K562 (cell line): ENCODE data around the gene TANC1. TPM values are rescaled to one million over a fixed set of nuclear protein-coding genes. Genes with fewer than 3 reads are reported as not detected.

Source experiments
- ATAC-seq: fragments of 200-7000 bp; cut with Tn5 transposase; 3 replicates; pipeline ENCODE4 v1.9.1; 2020; ENCODE audit warnings: moderate library complexity
- BruUV-seq: library from RNA; stranded (reverse); fragments of 400-500 nt; replicated peaks from 2 replicates; lab custom pipeline; 2021; lab: Mats Ljungman, UMichigan
- CTCF ChIA-PET: fragments of 300-600 bp; formaldehyde crosslinking; extraction: SDS; loops from one replicate; lab custom pipeline; 2021; ENCODE audit warnings: low intra/inter-chr PET ratio; lab: Yijun Ruan, JAX
- POLR2A ChIA-PET: fragments of 300-600, 350-650 bp; sonication (Branson Sonifier 250); formaldehyde crosslinking; extraction: SDS; loops from one replicate; lab custom pipeline; 2021; ENCODE audit warnings: antibody characterized with exemption, inconsistent platforms; lab: Yijun Ruan, JAX
- DNase-seq, 4 experiments: peaks; one replicate each; pipeline versions ENCODE4 v3.0.0 to v3.0.0-alpha.2; 2011 to 2018; ENCODE audit warnings: low spot score in 3 of 4, mixed read lengths in 3 of 4; ENCODE audit errors: extremely low read depth in 1 of 4
- FAIRE-seq: peaks from 2 replicates; lab custom pipeline; 2011; peaks lifted over from hg19 to GRCh38; lab: Jason Lieb, UNC
- H2AFZ ChIP-seq: 2 replicates; pipeline ENCODE4 v1.6.0; 2011; ENCODE audit warnings: low read depth, low read length, control low read depth, inconsistent platforms
- H3K27ac ChIP-seq: fragments of 200-600 bp; 3 replicates; pipeline ENCODE4 v1.8.0; 2011; ENCODE audit warnings: low read depth, mild to moderate bottlenecking, control low read depth, inconsistent platforms, low read length, moderate library complexity, mixed read lengths; ENCODE audit errors: extremely low read depth
- H3K27me3 ChIP-seq, 2 experiments: fragments of 300-600 bp in 1 of 2; 2 replicates in 1 of 2; 3 replicates in 1 of 2; pipeline versions ENCODE4 v1.6.0 to v1.8.0; 2011; ENCODE audit warnings: inconsistent platforms in 2 of 2, low read length in 2 of 2, mild to moderate bottlenecking in 1 of 2, mixed read lengths in 1 of 2, moderate library complexity in 1 of 2; ENCODE audit not compliant: control insufficient read depth in 2 of 2, insufficient read depth in 2 of 2
- H3K36me3 ChIP-seq: fragments of 300-600 bp; 3 replicates; pipeline ENCODE4 v1.8.0; 2011; ENCODE audit warnings: mild to moderate bottlenecking, low read length, inconsistent platforms; ENCODE audit not compliant: control insufficient read depth, insufficient read depth
- H3K4me1 ChIP-seq, 2 experiments: fragments of 200-600 bp in 1 of 2; replicated peaks in 1 of 2; 2 replicates in 1 of 2; 3 replicates in 1 of 2; pipeline versions ENCODE4 v1.5.1 to v1.8.0; 2011; ENCODE audit warnings: inconsistent platforms in 2 of 2, low read length in 2 of 2, mild to moderate bottlenecking in 1 of 2, mixed read lengths in 1 of 2, moderate library complexity in 1 of 2; ENCODE audit not compliant: control insufficient read depth in 2 of 2, insufficient read depth in 2 of 2
- H3K4me2 ChIP-seq: 2 replicates; pipeline ENCODE4 v1.6.1; 2011; ENCODE audit warnings: low read length, control low read depth, inconsistent platforms, mixed read lengths; ENCODE audit not compliant: insufficient read depth
- H3K4me3 ChIP-seq: fragments of 200-600 bp; sonication (generic), shearing (Covaris generic); 2 replicates; pipeline ENCODE4 v1.5.1; 2016; ENCODE audit warnings: control low read depth, inconsistent platforms
- H3K79me2 ChIP-seq: fragments of 200-600 bp; 3 replicates; pipeline ENCODE4 v1.8.0; 2011; ENCODE audit warnings: low read length, inconsistent platforms; ENCODE audit not compliant: control insufficient read depth, insufficient read depth
- H3K9ac ChIP-seq, 2 experiments: 2 replicates each; pipeline versions ENCODE4 v1.6.0 to v1.6.1; 2011; ENCODE audit warnings: low read depth in 2 of 2, low read length in 2 of 2, control low read depth in 1 of 2, inconsistent platforms in 1 of 2, mild to moderate bottlenecking in 1 of 2, mixed read lengths in 1 of 2; ENCODE audit not compliant: insufficient read depth in 1 of 2
- H3K9me1 ChIP-seq: one replicate; pipeline ENCODE4 v1.6.0; 2011; ENCODE audit warnings: inconsistent platforms, mild to moderate bottlenecking, low read length, moderate library complexity; ENCODE audit not compliant: control insufficient read depth, insufficient read depth
- H3K9me3 ChIP-seq: replicated peaks from 2 replicates; pipeline ENCODE4 v1.5.1; 2011; ENCODE audit warnings: low read depth, low read length, inconsistent platforms; ENCODE audit not compliant: control insufficient read depth, insufficient read depth
- H4K20me1 ChIP-seq: replicated peaks from 2 replicates; pipeline ENCODE4 v1.6.1; 2011; ENCODE audit warnings: low read length, inconsistent platforms, mixed read lengths; ENCODE audit not compliant: control insufficient read depth, insufficient read depth
- CTCF ChIP-seq, 3 experiments: IDR thresholded peaks in 2 of 3; conservative IDR thresholded peaks in 1 of 3; 2 replicates each; pipeline ENCODE4 v1.5.1; 2011 to 2012; ENCODE audit warnings: low read length in 3 of 3, mild to moderate bottlenecking in 3 of 3, control low read depth in 2 of 3, improper control_type of control experiment in 1 of 3, inconsistent platforms in 1 of 3, low read depth in 1 of 3, mixed read lengths in 1 of 3, moderate library complexity in 1 of 3; ENCODE audit not compliant: insufficient read depth in 2 of 3
- CXXC5 ChIP-seq: fragments of 250-450 bp; sonication (Bioruptor Pico); IDR thresholded peaks from 2 replicates; pipeline ENCODE4 v1.8.0; 2022; ENCODE audit warnings: inconsistent platforms, mild to moderate bottlenecking, moderate library complexity
- ETS2 ChIP-seq: IDR thresholded peaks from 2 replicates; pipeline ENCODE4 v1.6.1; 2016; ENCODE audit warnings: borderline replicate concordance, missing genetic modification characterization, mild to moderate bottlenecking, moderate library complexity, missing compliant biosample characterization; ENCODE audit not compliant: poor library complexity, severe bottlenecking
- IRF9 ChIP-seq: fragments of 450-650 bp; IDR thresholded peaks from 2 replicates; pipeline ENCODE4 v1.6.1; 2016; ENCODE audit warnings: missing biosample characterization, missing genetic modification characterization
- MCM3 ChIP-seq: fragments of 450-650 bp; IDR thresholded peaks from 2 replicates; pipeline ENCODE4 v1.6.1; 2016
- PYGO2 ChIP-seq: fragments of 450-650 bp; IDR thresholded peaks from 2 replicates; pipeline ENCODE4 v1.6.1; 2016; ENCODE audit warnings: mild to moderate bottlenecking, missing genetic modification characterization, moderate library complexity, missing compliant biosample characterization
- RAD21 ChIP-seq, 2 experiments: fragments of 250-450 bp in 1 of 2; fragments of 450-650 bp in 1 of 2; sonication (Bioruptor Pico) in 1 of 2; formaldehyde crosslinking in 1 of 2; IDR thresholded peaks in 1 of 2; conservative IDR thresholded peaks in 1 of 2; 2 replicates each; pipeline versions ENCODE4 v1.4.0 to v1.8.0; 2020 to 2022; ENCODE audit warnings: mild to moderate bottlenecking in 2 of 2, moderate library complexity in 1 of 2
- SREBF2 ChIP-seq: sonication (generic); formaldehyde crosslinking; IDR thresholded peaks from 2 replicates; pipeline ENCODE4 v1.4.0; 2020; ENCODE audit warnings: mild to moderate bottlenecking, missing genetic modification reagents
- THRAP3 ChIP-seq: fragments of 450-650 bp; IDR thresholded peaks from 2 replicates; pipeline ENCODE4 v1.6.1; 2016; ENCODE audit warnings: mild to moderate bottlenecking, inconsistent platforms, borderline replicate concordance
- ZNF143 ChIP-seq: sonication (generic); formaldehyde crosslinking; IDR thresholded peaks from 2 replicates; pipeline ENCODE4 v1.9.0; 2022; ENCODE audit warnings: mild to moderate bottlenecking, missing genetic modification reagents
- ZNF280A ChIP-seq: fragments of 450-650 bp; IDR thresholded peaks from 2 replicates; pipeline ENCODE4 v1.6.1; 2018; ENCODE audit warnings: mild to moderate bottlenecking, low read depth; ENCODE audit not compliant: partially characterized antibody
- WGBS: fragments of 100-300 bp; shearing (Covaris generic); methylation state at CpG from one replicate; pipeline ENCODE4 v1.1.6; 2016; ENCODE audit warnings: low coverage, mixed read lengths; ENCODE audit not compliant: insufficient coverage; ENCODE audit errors: missing lambda C conversion rate; 5-methylcytosine and 5-hydroxymethylcytosine counted together
- in situ Hi-C: fragments of 300-500 bp; cut with MboI; formaldehyde crosslinking; loops from 4 replicates; pipeline ENCODE4 v1.15.0; 2018; ENCODE audit warnings: inconsistent platforms, mixed read lengths
- intact Hi-C: fragments of 100-400 bp; cut with micrococcal nuclease; formaldehyde crosslinking; loops from 2 replicates; pipeline ENCODE4 v1.14.2; 2022
- polyA plus RNA-seq, 8 experiments: library from polyadenylated mRNA; depleted of rRNA in 4 of 8; stranded (reverse) in 5 of 8; unstranded in 3 of 8; fragments of >200 nt; fragmentation: Nextera tagmentation in 2 of 8; fragmentation: Illumina TruSeq in 1 of 8; extraction: Ambion mirVana in 2 of 8; extraction: Trizol in 1 of 8; gene quantifications; 2 replicates each; pipeline versions ENCODE4 v1.2.1 to v1.2.3, GENCODE V29; 2011 to 2014; ENCODE audit warnings: inconsistent platforms in 1 of 8, missing spikeins in 1 of 8
- total RNA-seq, 7 experiments: library from RNA; depleted of rRNA in 6 of 7; stranded (reverse); fragments of >200 nt in 6 of 7; fragmentation: Illumina TruSeq in 2 of 7; extraction: Trizol in 2 of 7; gene quantifications; 2 replicates each; pipeline versions ENCODE4 v1.2.1 to v1.2.3, GENCODE V29; 2011 to 2021; ENCODE audit warnings: low replicate concordance in 1 of 7

TANC1 gene
- total and polyA plus RNA-seq, 9 of the 15 experiments (the other 6 are each of a cell fraction or from before 2014, with no cell fraction given): under 0.01 to 0.20 (median 0.07) TPM; not detected in 1

- TF ChIP-seq RAD21 (CRISPR knock-in tag; conservative IDR thresholded peaks at IDR 0.05 in 1 of 2, IDR thresholded peaks at IDR 0.05 in 1 of 2): no peak
- TF ChIP-seq ZNF143 (CRISPR knock-in tag): no peak
- no peak for TF ChIP-seq SREBF2 (CRISPR knock-in tag)
- TF ChIP-seq PYGO2 (tag): no peak
- TF ChIP-seq THRAP3: no peak
- TF ChIP-seq CXXC5: no peak
- no peaks in the 10 kb centered on the region for H3K9me1 ChIP-seq
- H3K4me2 ChIP-seq: no peak overlapping the region
- no peaks in the 10 kb centered on the region for H4K20me1 ChIP-seq
- intact Hi-C loops: no loop called here
- no peaks in the 10 kb centered on the region for H3K4me1 ChIP-seq
- no peaks in the 10 kb centered on the region for H3K36me3 ChIP-seq
- no peak overlapping the region for H3K9ac ChIP-seq
- no peaks in the 10 kb centered on the region for H3K9me3 ChIP-seq
- H3K4me3 ChIP-seq: no peak overlapping the region
- no peak for ATAC-seq
- H3K27me3 ChIP-seq: peaks cover 21 to 33% of the 10 kb centered on the region in 2 experiments; a peak in 4 of 5 replicates
- no peaks in the 10 kb centered on the region for H3K79me2 ChIP-seq
- no peak overlapping the region for H3K27ac ChIP-seq
- 0% methylated on average over 1 of the region's 1 CpG for WGBS
- in situ Hi-C loops: no loop called here
- H2AFZ ChIP-seq: no peak overlapping the region
- BruUV-seq: no TSS peak
- CTCF ChIA-PET: no interaction called here
- DNase-seq: no peak
- POLR2A ChIA-PET: interaction anchor here (0.5 kb wide), 1 partner anchor 38 kb away, joined by 3 read pairs; no protein-coding TSS in a partner anchor
- no peak for FAIRE-seq
These were observed 82.0 kb downstream of the TANC1 start for GRCh38 chr2:159050426-159050825.

- BruUV-seq: no TSS peak
- FAIRE-seq: no peak
- CTCF ChIA-PET: no interaction called here
- no peak for TF ChIP-seq PYGO2 (tag)
- no peak for TF ChIP-seq IRF9 (tag)
- TF ChIP-seq MCM3: no peak
- TF ChIP-seq ETS2 (tag): no peak
- TF ChIP-seq CTCF (IDR thresholded peaks at IDR 0.05 in 2 of 3, conservative IDR thresholded peaks at IDR 0.05 in 1 of 3; ENCODE audit: insufficient read depth in 2 of 3, low read depth in 1 of 3, low read length in 3 of 3): no peak
- TF ChIP-seq ZNF280A: no peak
These were observed 82.7 kb downstream of the TANC1 start for GRCh38 chr2:159051133-159051532.

More at GRCh38 chr2:159051133-159051532, 82.7 kb downstream of the TANC1 start:
- WGBS: 27% methylated on average over 3 of the region's 3 CpGs
- ATAC-seq (no peak), DNase-seq (no peak)
- H3K79me2 ChIP-seq: no peaks in the 10 kb centered on the region
- no peaks in the 10 kb centered on the region for H3K9me1 ChIP-seq
- H3K9me3 ChIP-seq: no peaks in the 10 kb centered on the region
- H2AFZ ChIP-seq: no peak overlapping the region
- no peak overlapping the region for H3K27ac ChIP-seq
- no peak overlapping the region for H3K4me3 ChIP-seq
- H3K9ac ChIP-seq: no peak overlapping the region
- no peaks in the 10 kb centered on the region for H3K36me3 ChIP-seq
- no peaks in the 10 kb centered on the region for H4K20me1 ChIP-seq
- POLR2A ChIA-PET: interaction anchor here (0.7 to 1.1 kb wide), 4 partner anchors 20 to 306 kb away, joined by 3 to 4 read pairs (median 4); no protein-coding TSS in a partner anchor
- peaks cover 24 to 33% of the 10 kb centered on the region in 2 experiments for H3K27me3 ChIP-seq
- in situ Hi-C loops (no loop called here), intact Hi-C loops (no loop called here)
- no peaks in the 10 kb centered on the region for H3K4me1 ChIP-seq
- H3K4me2 ChIP-seq: no peak overlapping the region
